ENCODE measurements around the gene ALLC.

Gene ALLC

GRCh38 chr2:3729055-3729448 is 71.1 kb downstream of the ALLC start:
- Histone ChIP-seq H3K27me3 (ENCODE audit: control insufficient read depth, insufficient read depth, low read length) (0 out of 2 replicates have a peak, but pooled peaks cover 7% of the 10 kb centered on the region), H3K4me1 (ENCODE audit: control insufficient read depth, insufficient read depth, low read length) (peaks cover 9% of the 10 kb centered on the region), H3K27ac (ENCODE audit: low read depth, low read length) (no peak overlapping the region), H3K4me3 (ENCODE audit: low read depth, low read length) (no peak overlapping the region), H3K9ac (ENCODE audit: low read depth, low read length) (no peak overlapping the region), H3K36me3 (ENCODE audit: control insufficient read depth, insufficient read depth, low read length) (no peaks in the 10 kb centered on the region), H3K9me3 (ENCODE audit: control insufficient read depth, insufficient read depth, low read length) (no peaks in the 10 kb centered on the region)

GRCh38 chr2:3729786-3730185 is 71.8 kb downstream of the ALLC start:
- Histone ChIP-seq H3K4me3 (ENCODE audit: low read depth, low read length) (no peak overlapping the region), H3K9ac (ENCODE audit: low read depth, low read length) (no peak overlapping the region), H3K27me3 (ENCODE audit: control insufficient read depth, insufficient read depth, low read length) (0 out of 2 replicates have a peak, but pooled peaks cover 7% of the 10 kb centered on the region), H3K9me3 (ENCODE audit: control insufficient read depth, insufficient read depth, low read length) (no peaks in the 10 kb centered on the region), H3K4me1 (ENCODE audit: control insufficient read depth, insufficient read depth, low read length) (peaks cover 9% of the 10 kb centered on the region), H3K36me3 (ENCODE audit: control insufficient read depth, insufficient read depth, low read length) (no peaks in the 10 kb centered on the region), H3K27ac (ENCODE audit: low read depth, low read length) (no peak overlapping the region)

DNA sequence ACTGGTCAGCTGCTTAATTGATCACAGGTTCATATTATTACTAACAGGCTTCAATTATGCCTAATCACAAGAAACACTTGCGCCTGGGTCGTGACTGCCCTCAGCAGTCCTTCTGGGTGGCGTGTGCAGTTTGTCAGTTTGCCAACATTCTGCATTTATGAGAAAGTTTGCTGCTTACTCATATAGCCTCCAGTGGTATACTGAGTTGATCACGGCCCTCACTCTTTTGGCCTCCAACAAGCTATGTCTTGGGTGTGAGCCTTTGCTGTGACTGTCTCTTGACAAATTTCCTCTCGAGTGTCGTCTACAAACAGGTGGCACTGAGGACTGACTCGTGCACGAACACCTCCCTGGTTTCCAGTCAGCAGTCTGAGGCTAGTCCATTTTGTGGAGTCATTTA is 72.6 kb downstream of the ALLC start:
- peaks cover 9% of the 10 kb centered on the region for H3K4me1 ChIP-seq (ENCODE audit: control insufficient read depth, insufficient read depth, low read length)
- no peak overlapping the region for H3K27ac ChIP-seq (ENCODE audit: low read depth, low read length)
- H3K27me3 ChIP-seq (ENCODE audit: control insufficient read depth, insufficient read depth, low read length) = 0 out of 2 replicates have a peak, but pooled peaks cover 7% of the 10 kb centered on the region
- no peak overlapping the region for H3K9ac ChIP-seq (ENCODE audit: low read depth, low read length)
- H3K36me3 ChIP-seq (ENCODE audit: control insufficient read depth, insufficient read depth, low read length) = no peaks in the 10 kb centered on the region
- no peaks in the 10 kb centered on the region for H3K9me3 ChIP-seq (ENCODE audit: control insufficient read depth, insufficient read depth, low read length)
- no peak overlapping the region for H3K4me3 ChIP-seq (ENCODE audit: low read depth, low read length)

DNA sequence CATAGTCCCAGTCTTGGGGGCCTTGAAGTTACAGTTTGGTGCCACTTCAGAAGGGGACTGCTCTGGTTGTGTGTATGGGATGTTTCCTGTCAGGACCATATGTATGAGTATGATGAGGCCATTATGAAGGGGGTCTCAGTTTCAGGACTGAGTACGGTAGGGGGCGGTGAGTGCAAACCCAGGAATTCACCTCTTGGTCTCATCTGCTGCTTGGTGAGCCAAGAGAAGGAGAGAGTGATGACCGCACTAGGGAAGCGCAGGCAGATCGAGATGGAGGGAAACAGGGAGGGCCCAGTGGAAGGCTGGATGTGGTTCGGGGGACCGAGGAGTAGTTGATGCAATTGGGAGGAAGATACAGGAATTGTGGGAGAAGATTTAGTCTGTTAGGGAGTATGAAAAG is 73.8 kb downstream of the ALLC start:
- H3K27ac ChIP-seq (ENCODE audit: low read depth, low read length) = no peak overlapping the region

GRCh38 chr2:3736112-3736511 is 78.1 kb downstream of the ALLC start:
- Histone ChIP-seq H3K4me1 (ENCODE audit: control insufficient read depth, insufficient read depth, low read length) (no peaks in the 10 kb centered on the region), H3K9me3 (ENCODE audit: control insufficient read depth, insufficient read depth, low read length) (no peaks in the 10 kb centered on the region), H3K27me3 (ENCODE audit: control insufficient read depth, insufficient read depth, low read length) (no peaks in the 10 kb centered on the region), H3K36me3 (ENCODE audit: control insufficient read depth, insufficient read depth, low read length) (no peaks in the 10 kb centered on the region), H3K4me3 (ENCODE audit: low read depth, low read length) (no peak overlapping the region), H3K9ac (ENCODE audit: low read depth, low read length) (no peak overlapping the region), H3K27ac (ENCODE audit: low read depth, low read length) (no peak overlapping the region)

More for the DNA sequence above, 73.8 kb downstream of the ALLC start:
- Histone ChIP-seq H3K4me1 (ENCODE audit: control insufficient read depth, insufficient read depth, low read length) (peaks cover 9% of the 10 kb centered on the region), H3K36me3 (ENCODE audit: control insufficient read depth, insufficient read depth, low read length) (no peaks in the 10 kb centered on the region), H3K9ac (ENCODE audit: low read depth, low read length) (no peak overlapping the region), H3K4me3 (ENCODE audit: low read depth, low read length) (no peak overlapping the region), H3K27me3 (ENCODE audit: control insufficient read depth, insufficient read depth, low read length) (0 out of 2 replicates have a peak, but pooled peaks cover 7% of the 10 kb centered on the region), H3K9me3 (ENCODE audit: control insufficient read depth, insufficient read depth, low read length) (no peaks in the 10 kb centered on the region)

DNA sequence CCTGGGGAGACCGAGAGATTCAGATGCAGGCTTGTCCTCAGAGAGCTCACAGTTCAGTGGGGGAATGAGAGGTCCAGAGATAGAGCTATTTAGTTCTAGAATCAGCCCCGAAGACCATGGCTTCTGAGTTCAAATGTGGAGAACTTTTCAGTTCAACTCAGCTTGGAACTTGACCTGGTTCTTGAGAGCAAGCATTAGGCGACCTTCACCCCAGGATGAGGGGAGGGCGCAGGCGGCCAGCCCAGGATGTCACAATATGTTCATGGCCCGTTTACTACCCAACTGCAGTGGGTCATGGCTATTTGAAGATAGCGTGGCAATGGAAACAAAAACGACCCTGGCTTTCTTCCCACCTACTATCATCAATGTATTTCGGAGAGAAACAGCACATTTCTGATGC is 79.1 kb downstream of the ALLC start:
- Histone ChIP-seq H3K9me3 (ENCODE audit: control insufficient read depth, insufficient read depth, low read length) (no peaks in the 10 kb centered on the region), H3K27ac (ENCODE audit: low read depth, low read length) (no peak overlapping the region), H3K36me3 (ENCODE audit: control insufficient read depth, insufficient read depth, low read length) (no peaks in the 10 kb centered on the region), H3K4me1 (ENCODE audit: control insufficient read depth, insufficient read depth, low read length) (no peaks in the 10 kb centered on the region), H3K27me3 (ENCODE audit: control insufficient read depth, insufficient read depth, low read length) (no peaks in the 10 kb centered on the region), H3K4me3 (ENCODE audit: low read depth, low read length) (no peak overlapping the region), H3K9ac (ENCODE audit: low read depth, low read length) (no peak overlapping the region)

GRCh38 chr2:3738454-3738853 is 80.5 kb downstream of the ALLC start:
- no peak overlapping the region for H3K27ac ChIP-seq (ENCODE audit: low read depth, low read length)
- H3K9me3 ChIP-seq (ENCODE audit: control insufficient read depth, insufficient read depth, low read length) = no peaks in the 10 kb centered on the region
- H3K4me1 ChIP-seq (ENCODE audit: control insufficient read depth, insufficient read depth, low read length) = no peaks in the 10 kb centered on the region
- no peaks in the 10 kb centered on the region for H3K36me3 ChIP-seq (ENCODE audit: control insufficient read depth, insufficient read depth, low read length)
- no peak overlapping the region for H3K4me3 ChIP-seq (ENCODE audit: low read depth, low read length)
- H3K27me3 ChIP-seq (ENCODE audit: control insufficient read depth, insufficient read depth, low read length) = no peaks in the 10 kb centered on the region
- no peak overlapping the region for H3K9ac ChIP-seq (ENCODE audit: low read depth, low read length)

DNA sequence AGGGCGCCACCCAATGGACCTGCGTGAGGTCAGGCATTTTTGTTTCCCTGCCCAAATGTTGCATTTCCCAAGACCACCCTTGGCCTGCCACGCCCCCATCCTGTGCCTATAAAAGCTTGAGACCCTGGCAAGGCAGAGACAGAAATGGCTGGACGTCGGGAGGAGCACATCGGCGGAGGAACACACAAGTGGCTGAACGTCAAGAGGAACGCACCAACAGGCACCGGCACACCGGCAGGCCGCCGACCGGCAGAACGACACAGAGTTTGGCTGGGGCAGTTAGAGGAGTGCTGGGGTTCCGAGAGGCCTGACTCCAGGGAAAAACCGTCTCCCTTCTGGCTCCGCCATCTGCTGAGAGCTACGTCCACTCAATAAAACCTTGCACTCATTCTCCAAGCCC is 81.3 kb downstream of the ALLC start:
- H3K36me3 ChIP-seq (ENCODE audit: control insufficient read depth, insufficient read depth, low read length) = no peaks in the 10 kb centered on the region
- no peaks in the 10 kb centered on the region for H3K27me3 ChIP-seq (ENCODE audit: control insufficient read depth, insufficient read depth, low read length)
- no peaks in the 10 kb centered on the region for H3K4me1 ChIP-seq (ENCODE audit: control insufficient read depth, insufficient read depth, low read length)
- no peak overlapping the region for H3K4me3 ChIP-seq (ENCODE audit: low read depth, low read length)
- H3K9ac ChIP-seq (ENCODE audit: low read depth, low read length) = no peak overlapping the region
- H3K9me3 ChIP-seq (ENCODE audit: control insufficient read depth, insufficient read depth, low read length) = no peaks in the 10 kb centered on the region
- H3K27ac ChIP-seq (ENCODE audit: low read depth, low read length) = no peak overlapping the region

DNA sequence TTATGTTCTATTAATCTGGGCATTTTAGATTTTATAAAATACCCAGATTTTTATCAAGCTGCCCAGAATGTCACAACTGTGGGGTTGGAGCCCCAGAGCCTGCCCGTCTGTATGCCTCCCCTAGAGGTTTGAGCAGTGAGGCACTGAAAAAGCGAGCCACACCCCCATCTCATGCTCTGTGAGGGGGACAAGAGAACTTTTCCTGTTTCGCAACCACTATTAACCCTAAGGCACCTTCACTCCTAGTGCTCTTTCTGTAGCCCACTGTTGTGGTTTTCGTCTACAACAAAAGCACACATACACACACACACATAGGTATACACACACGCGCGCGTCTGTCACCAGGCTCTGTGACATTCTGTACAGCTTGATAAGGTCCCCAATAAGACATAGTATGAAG is 83.4 kb downstream of the ALLC start:
- no peaks in the 10 kb centered on the region for H3K4me1 ChIP-seq (ENCODE audit: control insufficient read depth, insufficient read depth, low read length)
- no peak overlapping the region for H3K9ac ChIP-seq (ENCODE audit: low read depth, low read length)
- H3K27me3 ChIP-seq (ENCODE audit: control insufficient read depth, insufficient read depth, low read length) = no peaks in the 10 kb centered on the region
- H3K4me3 ChIP-seq (ENCODE audit: low read depth, low read length) = no peak overlapping the region
- H3K9me3 ChIP-seq (ENCODE audit: control insufficient read depth, insufficient read depth, low read length) = no peaks in the 10 kb centered on the region
- no peak overlapping the region for H3K27ac ChIP-seq (ENCODE audit: low read depth, low read length)
- H3K36me3 ChIP-seq (ENCODE audit: control insufficient read depth, insufficient read depth, low read length) = no peaks in the 10 kb centered on the region

- H3K9ac ChIP-seq (ENCODE audit: low read depth, low read length) = no peak overlapping the region
- H3K4me1 ChIP-seq (ENCODE audit: control insufficient read depth, insufficient read depth, low read length) = no peaks in the 10 kb centered on the region
- no peaks in the 10 kb centered on the region for H3K36me3 ChIP-seq (ENCODE audit: control insufficient read depth, insufficient read depth, low read length)
- H3K27me3 ChIP-seq (ENCODE audit: control insufficient read depth, insufficient read depth, low read length) = no peaks in the 10 kb centered on the region
- no peak overlapping the region for H3K27ac ChIP-seq (ENCODE audit: low read depth, low read length)
- no peaks in the 10 kb centered on the region for H3K9me3 ChIP-seq (ENCODE audit: control insufficient read depth, insufficient read depth, low read length)
- no peak overlapping the region for H3K4me3 ChIP-seq (ENCODE audit: low read depth, low read length)
Observed at GRCh38 chr2:3741867-3742602, 84.0 kb downstream of the ALLC start.

- H3K27ac ChIP-seq (ENCODE audit: low read depth, low read length) = no peak overlapping the region
- H3K9ac ChIP-seq (ENCODE audit: low read depth, low read length) = no peak overlapping the region
- no peaks in the 10 kb centered on the region for H3K36me3 ChIP-seq (ENCODE audit: control insufficient read depth, insufficient read depth, low read length)
- no peaks in the 10 kb centered on the region for H3K9me3 ChIP-seq (ENCODE audit: control insufficient read depth, insufficient read depth, low read length)
- H3K4me3 ChIP-seq (ENCODE audit: low read depth, low read length) = no peak overlapping the region
- H3K4me1 ChIP-seq (ENCODE audit: control insufficient read depth, insufficient read depth, low read length) = no peaks in the 10 kb centered on the region
- no peaks in the 10 kb centered on the region for H3K27me3 ChIP-seq (ENCODE audit: control insufficient read depth, insufficient read depth, low read length)
Observed at GRCh38 chr2:3742743-3743508, 84.9 kb downstream of the ALLC start.
